Measurements from ENCODE around the gene INPP1.
A peak's percentile ranks its signal among the peaks of the same experiment; 100 is the strongest.

The INPP1 gene

GRCh38 chr2:190365499-190366204, 22.3 kb downstream of the INPP1 start:
- no peak for DNase-seq

DNA sequence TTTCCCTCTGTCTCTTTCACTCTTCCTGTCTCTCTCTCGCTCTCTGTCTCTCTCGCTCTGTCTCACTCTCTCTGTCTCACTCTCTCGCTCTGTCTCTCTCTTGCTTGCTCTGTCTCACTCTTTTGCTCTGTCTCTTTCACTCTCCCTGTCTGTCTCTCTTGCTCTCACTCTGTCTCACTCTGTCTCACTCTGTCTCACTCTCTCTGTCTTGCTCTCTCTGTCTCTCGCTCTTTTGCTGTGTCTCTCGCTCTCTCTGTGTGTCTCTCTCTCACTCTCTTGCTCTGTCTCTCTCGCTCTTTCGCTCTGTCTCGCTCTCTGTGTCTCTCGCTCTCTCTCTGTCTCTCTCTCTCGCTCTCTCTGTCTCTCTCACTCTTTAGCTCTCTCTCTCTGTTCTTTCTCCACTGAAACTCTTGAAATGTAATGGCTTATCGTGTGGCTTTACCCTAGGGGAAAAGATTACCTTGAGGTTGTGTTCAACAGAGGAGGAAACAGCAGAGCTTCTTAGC, 22.9 kb downstream of the INPP1 start:
- no peak for DNase-seq

DNA sequence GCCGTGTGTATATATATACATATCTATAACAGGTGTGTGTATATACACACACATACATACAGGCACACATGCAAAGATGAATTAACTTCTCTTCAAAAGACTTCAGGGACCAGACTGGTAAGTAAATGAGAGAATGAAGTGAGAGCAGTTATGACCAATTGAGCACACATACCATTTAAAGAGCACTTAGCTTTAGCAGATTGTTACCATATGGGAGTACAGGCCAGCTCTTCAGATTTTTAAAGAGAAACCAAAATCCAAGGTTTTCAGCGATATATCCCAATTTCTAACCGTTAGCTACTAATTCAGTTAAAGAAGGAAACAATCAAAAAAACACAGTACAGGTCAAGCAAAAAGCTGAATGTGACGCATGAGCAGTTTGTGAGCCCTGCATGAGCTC, 23.7 kb downstream of the INPP1 start:
- DNase-seq, result no peak

GRCh38 chr2:190369635-190370034, 26.2 kb downstream of the INPP1 start:
- DNase-seq, result no peak

DNA sequence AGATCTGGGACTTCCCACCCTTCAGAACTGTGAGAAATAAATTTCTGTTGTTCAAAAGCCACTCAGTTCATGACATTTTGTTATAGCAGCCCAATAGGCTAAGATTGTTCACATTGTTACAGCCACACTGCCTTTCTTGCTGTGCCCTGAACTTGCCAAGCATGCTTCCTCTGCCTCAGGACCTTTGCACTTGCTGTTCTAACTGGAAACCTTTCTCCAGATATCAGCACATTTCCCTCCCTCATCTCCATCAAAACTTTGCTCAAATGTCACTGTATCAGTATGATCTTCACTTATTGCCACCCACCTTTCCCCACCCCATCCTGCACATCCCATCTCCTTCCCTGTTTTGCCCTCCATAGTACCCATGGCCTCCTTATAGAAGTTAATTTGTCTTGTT, 32.7 kb downstream of the INPP1 start:
- no peak for DNase-seq

- no peak for DNase-seq
Measured at GRCh38 chr2:190376591-190377245, 33.3 kb downstream of the INPP1 start.

DNA sequence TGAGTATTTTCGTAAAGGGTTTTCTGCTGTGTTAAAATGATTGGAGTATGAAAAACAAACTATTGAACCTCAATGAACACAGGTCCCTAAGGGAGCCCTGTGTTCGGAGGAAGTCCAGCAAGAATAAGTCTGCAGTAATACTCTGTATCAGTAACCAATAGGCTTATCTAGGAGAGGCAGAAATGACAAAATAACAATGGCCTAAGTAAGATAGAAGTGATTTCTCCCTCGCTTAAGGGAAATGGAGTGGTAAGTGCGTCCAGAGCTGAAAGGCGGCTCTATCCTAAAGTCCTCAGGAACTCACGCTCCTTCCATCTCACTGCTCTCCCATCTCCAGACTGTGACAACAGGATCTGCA, 35.5 kb downstream of the INPP1 start:
- no peak for DNase-seq

GRCh38 chr2:190379249-190379964, 36.0 kb downstream of the INPP1 start:
- no peak for DNase-seq

- no peak for DNase-seq
Measured at GRCh38 chr2:190380962-190381412, 37.6 kb downstream of the INPP1 start.

DNA sequence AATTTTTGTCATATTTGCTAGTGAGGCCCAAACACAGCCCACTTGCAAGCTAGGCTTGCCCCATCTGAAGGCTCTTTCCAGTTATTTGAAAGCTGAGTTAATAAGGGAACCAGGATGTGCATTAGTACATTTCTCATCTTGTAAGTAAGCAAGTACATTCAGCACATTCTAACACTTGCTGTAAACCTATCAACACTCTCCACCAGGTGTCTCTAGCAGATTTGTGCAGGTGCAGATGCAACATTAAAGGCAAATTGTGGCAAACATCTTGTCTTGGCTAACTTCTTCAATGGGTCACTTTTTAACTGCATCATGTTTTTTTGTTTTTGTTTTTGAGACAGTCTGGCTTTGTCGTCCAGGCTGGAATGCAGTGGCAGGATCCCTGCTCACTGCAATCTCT, 39.5 kb downstream of the INPP1 start:
- peak; percentile 12 for DNase-seq

DNA sequence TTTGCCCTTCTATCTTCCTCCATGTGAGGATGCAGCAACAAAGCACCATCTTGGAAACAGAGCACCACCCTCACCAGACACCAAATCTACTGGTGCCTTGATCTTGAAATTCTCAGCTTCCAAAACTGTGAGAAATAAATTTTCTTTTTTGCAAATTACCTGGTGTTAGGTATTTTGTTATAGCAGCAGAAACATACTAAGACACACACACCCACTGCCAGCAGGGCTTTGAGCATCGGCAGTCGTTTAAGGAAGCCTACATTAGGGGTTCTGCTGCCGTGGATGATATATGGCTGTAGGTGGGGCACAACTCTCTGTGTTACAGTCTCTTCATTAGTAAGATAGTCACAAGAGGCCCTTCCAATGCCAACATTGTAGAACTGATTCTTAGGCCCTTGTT, 44.0 kb downstream of the INPP1 start:
- no peak for DNase-seq

- DNase-seq, result no peak
Measured at GRCh38 chr2:190396271-190396670, 52.9 kb downstream of the INPP1 start.

- DNase-seq, result no peak
Measured at GRCh38 chr2:190402986-190403603, 59.7 kb downstream of the INPP1 start.

DNA sequence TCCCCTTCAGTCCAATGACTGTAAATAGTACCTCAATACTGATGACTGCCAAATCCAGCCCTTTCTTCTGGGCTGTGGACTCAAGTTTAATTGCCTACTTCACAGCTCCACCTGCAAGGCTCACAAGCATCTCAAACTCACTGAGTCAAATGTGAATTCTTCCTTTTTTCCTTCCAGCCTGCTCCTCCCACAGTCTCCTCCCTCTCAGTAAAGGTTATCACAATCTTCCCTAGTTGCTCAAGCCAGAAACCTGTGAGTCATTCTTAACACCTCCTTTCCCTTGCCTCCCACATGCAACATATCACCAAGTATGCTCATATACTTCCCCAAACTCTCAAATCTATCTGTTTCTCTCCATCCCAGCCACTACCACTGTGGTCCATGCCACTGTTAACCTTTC, 61.1 kb downstream of the INPP1 start:
- no peak for DNase-seq

- DNase-seq, result no peak
Measured at GRCh38 chr2:190405070-190405469, 61.7 kb downstream of the INPP1 start.

- DNase-seq, result no peak
Measured at GRCh38 chr2:190405995-190406394, 62.6 kb downstream of the INPP1 start.

GRCh38 chr2:190406805-190407204, 63.4 kb downstream of the INPP1 start:
- DNase-seq, result no peak

DNA sequence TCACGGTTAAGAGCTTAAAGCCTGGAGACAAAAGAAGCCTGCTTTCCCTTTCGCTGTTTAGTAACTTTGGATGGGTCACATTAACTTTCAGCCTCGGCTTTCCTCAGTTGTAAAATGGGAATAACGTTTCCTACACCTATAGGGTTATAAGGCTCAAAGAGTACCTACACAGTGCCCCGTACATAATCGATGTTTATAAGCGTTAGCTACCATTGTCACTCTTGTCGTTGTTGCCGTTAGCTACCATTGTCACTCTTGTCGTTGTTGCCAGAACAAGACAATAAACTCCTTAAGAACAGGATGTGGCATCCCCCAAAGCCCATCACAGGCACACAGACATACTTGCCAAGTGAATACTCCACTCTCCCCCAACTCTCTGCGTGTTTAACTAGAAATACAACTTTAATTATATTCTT, 63.9 kb downstream of the INPP1 start:
- no peak for DNase-seq

GRCh38 chr2:190407662-190408537, 64.5 kb downstream of the INPP1 start, which contains the start of gene MFSD6:
Gene MFSD6 (plus strand): TSS chr2:190408355. CDS start chr2:190436030, 27,675 bp downstream.
- peak; percentile 54 for DNase-seq

DNA sequence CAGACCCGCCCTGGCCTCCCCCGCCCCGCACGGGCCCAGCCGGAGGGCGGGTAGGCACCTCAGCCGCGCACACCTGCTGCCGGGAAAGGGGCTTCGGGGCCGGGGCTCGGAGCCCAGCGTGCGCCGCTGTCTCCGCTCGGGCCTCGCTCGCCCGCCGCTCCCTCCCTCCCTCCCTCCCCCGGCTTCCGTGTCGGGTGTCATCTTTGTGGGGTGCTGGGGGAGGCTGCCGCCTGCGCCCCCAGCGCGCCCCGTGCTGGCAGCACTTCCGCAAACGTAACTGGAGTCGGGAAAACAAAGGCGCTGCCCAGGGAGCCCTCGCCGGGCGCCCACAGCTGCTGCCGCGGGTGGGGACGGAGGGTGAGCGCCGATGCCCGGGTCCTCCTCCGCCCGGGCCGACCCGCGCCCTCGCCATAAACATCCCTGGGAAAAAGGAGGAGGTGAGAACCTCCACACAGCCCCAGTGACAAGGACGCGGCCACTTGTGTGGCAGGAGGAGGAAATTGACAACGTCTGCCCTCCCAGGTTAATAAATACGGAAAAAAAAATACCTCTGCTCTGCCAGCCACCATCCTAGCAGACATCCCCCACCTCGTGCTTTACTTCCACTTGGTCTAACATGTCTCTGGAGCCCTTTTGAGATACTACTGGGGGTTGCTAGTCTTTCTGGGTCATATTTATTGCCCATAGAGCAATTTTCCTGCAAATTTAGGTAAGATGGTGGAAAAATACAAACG, 65.3 kb downstream of the INPP1 start:
- peak; percentile 77 for DNase-seq

DNA sequence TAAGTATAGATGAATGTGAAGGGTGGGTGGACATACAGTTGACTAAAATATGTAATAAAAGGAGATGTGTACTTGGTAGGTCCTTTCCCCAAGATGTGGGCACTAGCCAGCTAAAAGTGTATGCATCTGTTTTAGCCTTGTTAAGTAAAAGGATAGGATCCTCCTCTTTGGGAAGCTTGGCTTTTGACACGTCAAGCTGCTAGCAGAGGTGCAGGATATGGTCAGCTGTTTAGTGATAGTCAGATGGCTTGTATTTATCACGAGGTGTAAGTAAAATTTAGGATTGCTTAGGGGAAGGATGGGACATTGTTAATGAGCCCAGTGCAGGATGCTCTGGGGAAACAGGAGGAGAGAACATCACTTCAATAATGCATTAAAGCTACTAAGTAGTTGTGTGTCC, 66.2 kb downstream of the INPP1 start:
- no peak for DNase-seq

GRCh38 chr2:190410166-190410565, 66.8 kb downstream of the INPP1 start:
- DNase-seq, result no peak
